GM19455 (cell line): ENCODE data around the gene KIR3DL2.
"Not testable (repeated sequence)": the region's sequence is repeated elsewhere in the genome, so short reads cannot be mapped to it uniquely, and the experiment has no call there.

ENCODE experiments used
- ATAC-seq: cut with Tn5 transposase; IDR thresholded peaks from one replicate; pipeline ENCODE4 v1.9.1; 2021; ENCODE audit not compliant: unreplicated experiment

Gene KIR3DL2

DNA sequence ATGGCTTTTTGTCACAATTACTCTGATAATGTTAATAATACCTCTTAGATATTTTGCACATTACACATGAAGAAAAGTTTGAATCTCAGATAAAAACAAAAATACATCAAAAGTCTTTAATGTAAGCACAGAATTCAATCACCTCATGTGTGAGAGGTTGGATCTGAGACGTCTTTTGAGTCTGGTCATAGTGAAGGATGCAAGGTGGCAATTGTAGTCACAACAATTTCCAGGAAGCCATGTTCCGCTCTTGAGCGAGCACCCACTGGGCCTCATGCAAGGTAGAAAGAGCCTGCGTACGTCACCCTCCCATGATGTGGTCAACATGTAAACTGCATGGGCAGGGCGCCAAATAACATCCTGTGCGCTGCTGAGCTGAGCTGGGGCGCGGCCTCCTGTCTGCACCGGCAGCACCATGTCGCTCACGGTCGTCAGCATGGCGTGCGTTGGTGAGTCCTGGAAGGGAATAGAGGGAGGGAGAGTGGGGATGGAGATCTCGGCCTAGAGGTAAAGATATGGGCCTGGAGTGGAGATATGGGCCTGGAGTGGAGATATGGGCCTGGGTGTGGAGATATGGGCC, at the start of gene KIR3DL2:
Gene KIR3DL2, plus strand, starts transcription at position 383 of the 580 bp plus-strand sequence. Its CDS starts 33 bp downstream, at position 416.
- not testable (repeated sequence) for ATAC-seq

DNA sequence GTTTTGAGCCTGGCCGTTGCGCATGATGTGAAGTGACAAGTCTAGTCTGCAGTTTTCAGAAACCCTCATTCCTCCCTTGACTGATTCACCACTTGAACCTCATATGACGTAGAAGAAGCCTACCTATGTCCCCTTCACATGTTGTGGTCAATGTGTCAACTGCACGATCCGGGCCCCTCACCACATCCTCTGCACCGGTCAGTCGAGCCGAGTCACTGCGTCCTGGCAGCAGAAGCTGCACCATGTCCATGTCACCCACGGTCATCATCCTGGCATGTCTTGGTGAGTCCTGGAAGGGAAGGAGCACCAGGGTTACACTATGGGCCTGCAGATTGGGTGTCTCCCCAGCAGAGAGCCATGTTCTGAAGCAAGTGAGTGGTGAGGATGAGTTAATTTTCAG, 46.8 kb upstream of the KIR3DL2 start, which contains the start of gene KIR2DL4:
Gene KIR2DL4, plus strand, starts transcription at position 201 of the 400 bp plus-strand sequence. Its CDS starts 42 bp downstream, at position 243.
- no peak for ATAC-seq

DNA sequence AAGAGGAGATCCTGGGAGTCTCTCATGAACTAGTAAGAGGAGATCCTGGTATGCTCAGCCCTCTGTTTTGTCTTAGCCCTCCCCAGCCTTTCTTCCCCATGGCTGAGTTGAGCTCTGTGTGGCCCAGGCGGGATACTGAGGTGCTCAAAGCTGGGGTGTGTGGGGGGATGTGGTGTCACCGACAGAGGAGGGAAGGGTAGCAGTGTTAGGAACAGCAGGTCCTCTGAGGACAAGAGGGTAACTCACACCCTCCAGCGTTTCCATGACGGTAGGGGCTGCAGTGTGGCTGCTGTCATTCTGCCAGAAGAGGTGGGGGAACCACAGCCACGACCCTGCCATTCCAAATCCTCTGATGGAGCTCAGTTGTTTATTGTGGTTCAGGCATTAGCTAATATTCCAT, 46.1 kb upstream of the KIR3DL2 start:
- no peak for ATAC-seq

DNA sequence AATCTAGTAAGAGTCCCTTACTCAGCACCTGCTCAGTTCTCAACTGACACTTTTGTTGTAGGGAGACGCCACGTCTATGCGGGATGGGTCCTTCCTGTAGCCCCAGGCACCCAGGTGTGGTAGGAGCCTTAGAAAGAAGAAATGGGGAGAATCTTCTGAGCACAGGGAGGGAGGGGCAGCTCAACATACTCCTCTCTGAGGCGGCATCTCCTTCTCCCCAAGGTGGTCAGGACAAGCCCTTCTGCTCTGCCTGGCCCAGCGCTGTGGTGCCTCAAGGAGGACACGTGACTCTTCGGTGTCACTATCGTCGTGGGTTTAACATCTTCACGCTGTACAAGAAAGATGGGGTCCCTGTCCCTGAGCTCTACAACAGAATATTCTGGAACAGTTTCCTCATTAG, 45.7 kb upstream of the KIR3DL2 start:
- no peak for ATAC-seq

DNA sequence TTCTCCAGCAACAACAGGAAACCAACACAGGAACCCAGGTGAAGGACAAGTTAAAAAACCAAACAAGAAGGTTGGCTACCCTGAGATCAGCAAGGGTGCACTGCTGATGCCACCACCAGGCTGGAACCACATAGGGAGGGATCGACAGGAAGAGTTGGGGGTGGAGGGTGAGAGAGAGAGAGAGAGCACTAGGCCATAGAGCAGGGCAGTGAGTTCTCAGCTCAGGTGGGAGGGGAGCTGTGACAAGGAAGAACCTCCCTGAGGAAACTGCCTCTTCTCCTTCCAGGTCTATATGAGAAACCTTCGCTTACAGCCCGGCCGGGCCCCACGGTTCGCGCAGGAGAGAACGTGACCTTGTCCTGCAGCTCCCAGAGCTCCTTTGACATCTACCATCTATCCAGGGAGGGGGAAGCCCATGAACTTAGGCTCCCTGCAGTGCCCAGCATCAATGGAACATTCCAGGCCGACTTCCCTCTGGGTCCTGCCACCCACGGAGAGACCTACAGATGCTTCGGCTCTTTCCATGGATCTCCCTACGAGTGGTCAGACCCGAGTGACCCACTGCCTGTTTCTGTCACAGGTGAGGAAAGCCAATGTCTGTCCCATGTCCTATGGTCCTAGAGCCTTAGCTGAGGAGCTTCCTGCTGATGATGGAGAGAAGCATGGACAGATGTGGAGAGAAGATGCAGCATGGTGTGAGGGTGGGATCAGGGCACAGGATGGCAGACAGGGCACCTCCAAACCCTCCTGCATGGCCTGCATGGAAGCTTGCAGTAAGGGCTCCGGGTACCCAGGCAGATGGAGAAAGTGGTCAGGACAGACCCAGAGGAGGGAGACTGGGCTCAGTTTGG, 44.4 kb upstream of the KIR3DL2 start:
- no peak for ATAC-seq

DNA sequence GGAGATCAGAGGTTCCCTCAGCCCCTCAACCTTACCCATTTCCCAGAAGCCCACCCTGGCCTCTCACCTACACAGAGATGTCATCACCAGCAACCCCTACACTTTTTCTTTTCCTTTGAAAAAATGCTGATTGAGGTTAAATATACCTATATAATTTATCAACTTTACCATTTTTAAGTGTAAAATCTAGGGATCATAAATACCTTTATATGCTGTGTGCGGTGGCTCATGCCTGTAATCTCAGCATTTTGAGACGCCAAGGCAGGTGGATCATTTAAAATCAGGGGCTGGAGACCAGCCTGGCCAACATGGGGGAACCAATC, 43.8 kb upstream of the KIR3DL2 start:
- no peak for ATAC-seq

DNA sequence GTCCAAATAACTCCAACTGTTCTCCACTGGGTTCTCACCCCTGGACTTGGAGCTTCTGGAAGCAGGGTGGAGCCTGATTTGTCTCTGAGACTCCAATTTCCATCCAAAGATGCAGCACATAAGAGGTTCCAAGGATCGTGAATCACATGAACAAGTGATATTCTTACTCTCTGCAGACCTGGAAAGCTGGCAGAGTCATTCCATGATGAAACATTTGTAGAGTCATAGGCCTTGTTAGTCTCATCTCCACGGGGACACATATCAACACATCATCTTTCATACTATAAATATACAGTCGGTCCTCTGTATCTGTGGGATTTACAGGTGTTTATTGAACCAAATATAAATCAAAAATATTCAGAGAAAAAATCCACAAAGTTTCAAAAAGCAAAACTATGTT, 35.7 kb upstream of the KIR3DL2 start:
- ATAC-seq, result not testable (repeated sequence)

DNA sequence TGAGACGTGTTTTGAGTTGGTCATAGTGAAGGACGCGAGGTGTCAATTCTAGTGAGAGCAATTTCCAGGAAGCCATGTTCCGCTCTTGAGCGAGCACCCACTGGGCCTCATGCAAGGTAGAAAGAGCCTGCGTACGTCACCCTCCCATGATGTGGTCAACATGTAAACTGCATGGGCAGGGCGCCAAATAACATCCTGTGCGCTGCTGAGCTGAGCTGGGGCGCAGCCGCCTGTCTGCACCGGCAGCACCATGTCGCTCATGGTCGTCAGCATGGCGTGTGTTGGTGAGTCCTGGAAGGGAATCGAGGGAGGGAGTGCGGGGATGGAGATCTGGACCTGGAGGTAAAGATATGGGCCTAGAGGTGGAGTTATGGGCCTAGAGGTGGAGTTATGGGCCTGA, 34.0 kb upstream of the KIR3DL2 start, which contains the start of gene KIR3DL1:
Gene KIR3DL1, plus strand, starts transcription at position 218 of the 400 bp plus-strand sequence.
- ATAC-seq, result not testable (repeated sequence)

DNA sequence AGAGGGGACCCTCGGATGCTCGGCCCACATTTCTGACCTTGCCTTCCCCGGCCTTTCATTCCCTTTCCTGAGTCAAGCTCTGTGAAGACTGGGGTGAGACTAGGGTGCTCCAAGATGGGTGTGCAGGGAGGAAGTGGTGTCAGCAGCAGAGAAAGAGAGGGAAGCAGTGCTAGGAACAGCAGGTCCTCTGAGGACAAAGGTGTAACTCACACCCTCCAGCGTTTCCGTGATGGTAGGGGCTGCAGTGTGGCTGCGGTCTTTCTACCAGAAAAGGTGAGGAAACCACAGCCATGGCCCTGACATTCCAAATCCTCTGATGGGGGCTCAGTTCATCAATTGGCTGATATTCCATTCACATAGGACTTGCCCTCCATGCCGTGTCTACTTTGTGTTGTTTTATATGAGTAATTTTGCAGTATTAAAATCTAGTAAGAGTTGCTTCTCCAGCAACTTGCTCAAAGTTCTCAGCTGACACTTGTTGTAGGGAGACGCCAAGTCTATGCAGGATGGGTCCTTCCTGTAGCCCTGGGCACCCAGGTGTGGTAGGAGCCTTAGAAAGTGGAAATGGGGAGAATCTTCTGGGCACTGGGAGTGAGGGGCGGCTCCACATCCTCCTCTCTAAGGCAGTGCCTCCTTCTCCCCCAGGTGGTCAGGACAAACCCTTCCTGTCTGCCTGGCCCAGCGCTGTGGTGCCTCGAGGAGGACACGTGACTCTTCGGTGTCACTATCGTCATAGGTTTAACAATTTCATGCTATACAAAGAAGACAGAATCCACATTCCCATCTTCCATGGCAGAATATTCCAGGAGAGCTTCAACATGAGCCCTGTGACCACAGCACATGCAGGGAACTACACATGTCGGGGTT, 32.3 kb upstream of the KIR3DL2 start:
- no peak for ATAC-seq

DNA sequence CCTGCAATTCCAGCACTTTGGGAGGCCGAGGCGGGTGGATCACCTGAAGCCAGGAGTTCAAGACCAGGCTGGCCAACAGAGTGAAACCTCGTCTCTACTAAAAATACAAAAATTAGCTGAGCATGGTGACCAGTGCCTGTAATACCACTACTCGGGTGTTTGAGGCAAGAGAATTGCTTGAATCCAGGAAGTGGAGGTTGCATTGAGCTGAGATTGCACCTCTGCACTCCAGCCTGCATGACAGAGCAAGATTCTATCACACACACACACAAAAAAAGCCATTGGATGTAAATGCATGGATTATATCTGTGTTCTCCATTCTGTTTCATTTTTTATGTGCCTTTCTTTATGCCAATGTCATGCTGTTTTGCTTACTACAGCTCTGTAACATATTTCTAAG, 25.8 kb upstream of the KIR3DL2 start:
- not testable (repeated sequence) for ATAC-seq

DNA sequence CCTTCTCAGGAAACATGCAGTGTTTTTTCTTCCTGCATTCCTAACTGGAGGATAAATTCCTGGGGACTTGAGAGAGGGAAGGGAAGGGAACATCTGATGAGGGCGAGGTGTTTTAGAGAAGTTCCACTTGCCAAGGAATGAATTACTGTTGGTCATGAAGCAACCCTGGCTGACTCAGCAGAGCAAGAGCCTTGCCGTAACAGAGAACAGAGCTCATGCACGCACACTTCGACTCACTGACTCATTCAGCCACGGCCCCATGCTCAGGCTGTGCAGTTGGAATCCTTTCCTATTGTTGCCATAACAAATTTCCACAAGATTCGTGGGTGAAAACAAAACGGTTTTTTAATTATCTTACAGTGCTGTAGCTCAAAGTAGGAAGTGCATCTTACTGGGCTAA, 24.9 kb upstream of the KIR3DL2 start:
- ATAC-seq, result not testable (repeated sequence)

DNA sequence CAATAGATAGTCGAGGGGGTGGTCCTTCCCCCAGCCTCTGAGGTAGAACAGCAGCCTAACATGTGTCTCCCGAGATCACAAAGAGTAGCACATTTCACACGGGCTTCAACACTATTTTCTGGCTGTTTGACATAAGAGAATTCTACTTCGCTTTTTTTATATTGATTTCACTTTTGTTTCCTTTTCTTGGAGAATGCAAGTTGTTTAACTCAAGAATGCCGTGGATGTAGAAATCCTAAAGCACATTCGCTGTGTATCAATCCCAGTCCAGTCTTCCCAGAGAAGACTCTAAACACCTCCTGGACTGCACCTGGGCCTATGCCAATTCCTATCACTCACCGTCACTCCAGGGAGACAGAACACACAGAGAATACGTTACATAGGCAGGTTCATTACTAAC, 22.2 kb upstream of the KIR3DL2 start:
- not testable (repeated sequence) for ATAC-seq

DNA sequence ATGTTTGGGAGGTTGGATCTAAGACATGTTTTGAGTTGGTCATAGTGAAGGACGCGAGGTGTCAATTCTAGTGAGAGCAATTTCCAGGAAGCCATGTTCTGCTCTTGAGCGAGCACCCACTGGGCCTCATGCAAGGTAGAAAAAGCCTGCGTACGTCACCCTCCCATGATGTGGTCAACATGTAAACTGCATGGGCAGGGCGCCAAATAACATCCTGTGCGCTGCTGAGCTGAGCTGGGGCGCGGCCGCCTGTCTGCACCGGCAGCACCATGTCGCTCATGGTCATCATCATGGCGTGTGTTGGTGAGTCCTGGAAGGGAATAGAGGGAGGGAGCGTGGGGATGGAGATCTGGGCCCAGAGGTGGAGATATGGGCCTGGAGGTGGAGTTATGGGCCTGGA, 17.7 kb upstream of the KIR3DL2 start, which contains the start of gene KIR2DS4:
Gene KIR2DS4, plus strand, starts transcription at position 181 of the 400 bp plus-strand sequence.
- ATAC-seq, result not testable (repeated sequence)

DNA sequence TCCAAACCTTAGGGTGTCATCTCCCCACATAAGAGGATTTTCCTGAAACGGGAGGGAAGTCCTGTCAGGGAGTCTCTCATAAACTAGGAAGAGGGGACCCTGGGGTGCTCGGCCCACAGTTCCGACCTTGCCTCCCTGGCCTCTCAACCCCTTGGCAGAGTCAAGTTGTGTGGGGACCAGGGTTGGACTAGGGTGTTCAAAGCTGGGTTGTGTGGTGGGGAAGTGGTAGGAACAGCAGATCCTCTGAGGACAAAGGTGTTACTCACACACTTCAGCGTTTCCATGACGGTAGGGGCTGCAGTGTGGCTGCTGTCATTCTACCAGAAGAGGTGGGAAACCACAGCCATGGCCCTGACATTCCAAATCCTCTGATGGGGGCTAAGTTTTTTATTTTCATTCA, 15.1 kb upstream of the KIR3DL2 start:
- ATAC-seq, result not testable (repeated sequence)

DNA sequence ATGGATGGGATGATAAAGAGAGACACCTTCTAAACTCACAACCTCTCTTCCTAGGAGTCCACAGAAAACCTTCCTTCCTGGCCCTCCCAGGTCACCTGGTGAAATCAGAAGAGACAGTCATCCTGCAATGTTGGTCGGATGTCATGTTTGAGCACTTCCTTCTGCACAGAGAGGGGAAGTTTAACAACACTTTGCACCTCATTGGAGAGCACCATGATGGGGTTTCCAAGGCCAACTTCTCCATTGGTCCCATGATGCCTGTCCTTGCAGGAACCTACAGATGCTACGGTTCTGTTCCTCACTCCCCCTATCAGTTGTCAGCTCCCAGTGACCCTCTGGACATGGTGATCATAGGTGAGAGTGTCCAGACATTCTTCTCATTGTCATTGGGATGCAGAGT, 12.7 kb upstream of the KIR3DL2 start:
- ATAC-seq, result not testable (repeated sequence)

DNA sequence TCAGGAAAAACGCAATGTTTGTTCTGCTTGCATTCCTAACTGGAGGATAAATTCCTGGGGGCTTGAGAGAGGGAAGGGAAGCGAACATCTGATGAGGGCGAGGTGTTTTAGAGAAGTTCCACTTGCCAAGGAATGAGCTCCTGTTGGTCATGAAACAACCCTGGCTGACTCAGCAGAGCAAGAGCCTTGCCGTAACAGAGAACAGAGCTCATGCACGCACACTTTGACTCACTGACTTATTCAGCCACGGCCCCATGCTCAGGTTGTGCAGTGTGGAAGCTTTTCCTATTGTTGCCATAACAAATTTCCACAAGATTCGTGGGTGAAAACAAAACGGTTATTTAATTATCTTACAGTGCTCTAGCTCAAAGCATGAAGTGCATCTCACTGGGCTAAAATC, 7.1 kb upstream of the KIR3DL2 start:
- not testable (repeated sequence) for ATAC-seq

DNA sequence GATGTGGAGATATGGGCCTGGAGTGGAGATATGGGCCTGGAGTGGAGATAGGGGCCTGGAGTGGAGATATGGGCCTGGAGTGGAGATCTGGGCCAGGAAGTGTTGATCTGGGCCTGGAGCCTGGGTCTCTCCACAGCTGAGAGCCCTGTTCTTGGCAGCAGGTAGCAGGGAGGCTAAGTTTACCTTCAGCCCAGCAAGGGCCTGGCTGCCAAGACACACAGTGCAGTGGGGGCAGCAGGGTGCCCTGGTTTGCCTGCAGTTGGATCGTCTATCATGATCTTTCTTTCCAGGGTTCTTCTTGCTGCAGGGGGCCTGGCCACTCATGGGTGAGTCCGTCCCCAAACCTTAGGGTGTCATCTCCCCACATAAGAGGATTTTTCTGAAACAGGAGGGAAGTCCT, 687 bp downstream of the KIR3DL2 start:
- ATAC-seq, result no peak

DNA sequence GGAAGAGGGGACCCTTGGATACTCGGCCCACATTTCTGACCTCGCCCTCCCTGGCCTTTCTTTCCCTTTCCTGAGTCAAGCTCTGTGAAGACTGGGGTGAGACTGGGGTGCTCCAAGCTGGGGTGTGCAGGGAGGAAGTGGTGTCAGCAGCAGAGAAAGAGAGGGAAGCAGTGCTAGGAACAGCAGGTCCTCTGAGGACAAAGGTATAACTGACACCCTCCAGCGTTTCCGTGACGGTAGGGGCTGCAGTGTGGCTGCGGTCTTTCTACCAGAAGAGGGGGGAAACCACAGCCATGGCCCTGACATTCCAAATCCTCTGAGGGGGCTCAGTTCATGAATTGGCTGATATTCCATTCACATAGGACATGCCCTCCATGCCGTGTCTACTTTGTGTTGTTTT, 1.1 kb downstream of the KIR3DL2 start:
- no peak for ATAC-seq

DNA sequence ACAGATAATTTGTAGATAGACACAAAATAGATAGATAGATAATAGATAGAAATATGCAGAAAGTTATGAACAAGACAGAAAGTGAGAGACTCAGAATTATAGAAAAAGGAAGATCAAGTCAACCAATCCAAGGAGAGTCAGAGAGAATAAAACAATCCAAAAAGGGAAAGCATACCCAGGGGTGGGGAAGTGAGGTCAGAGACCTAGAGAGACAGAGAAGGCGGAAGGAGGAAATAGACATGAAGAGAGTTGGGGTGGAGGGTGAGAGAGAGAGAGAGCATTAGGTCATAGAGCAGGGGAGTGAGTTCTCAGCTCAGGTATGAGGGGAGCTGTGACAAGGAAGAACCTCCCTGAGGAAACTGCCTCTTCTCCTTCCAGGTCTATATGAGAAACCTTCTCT, 5.0 kb downstream of the KIR3DL2 start:
- not testable (repeated sequence) for ATAC-seq

DNA sequence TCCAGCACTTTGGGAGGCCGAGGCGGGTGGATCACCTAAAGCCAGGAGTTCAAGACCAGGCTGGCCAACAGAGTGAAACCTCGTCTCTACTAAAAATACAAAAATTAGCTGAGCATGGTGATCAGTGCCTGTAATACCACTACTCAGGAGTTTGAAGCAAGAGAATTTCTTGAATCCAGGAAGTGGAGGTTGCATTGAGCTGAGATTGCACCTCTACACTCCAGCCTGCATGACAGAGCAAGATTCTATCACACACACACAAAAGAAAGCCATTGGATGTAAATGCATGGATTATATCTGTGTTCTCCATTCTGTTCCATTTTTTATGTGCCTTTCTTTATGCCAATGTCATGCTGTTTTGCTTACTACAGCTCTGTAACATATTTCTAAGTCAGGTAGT, 8.2 kb downstream of the KIR3DL2 start:
- not testable (repeated sequence) for ATAC-seq

DNA sequence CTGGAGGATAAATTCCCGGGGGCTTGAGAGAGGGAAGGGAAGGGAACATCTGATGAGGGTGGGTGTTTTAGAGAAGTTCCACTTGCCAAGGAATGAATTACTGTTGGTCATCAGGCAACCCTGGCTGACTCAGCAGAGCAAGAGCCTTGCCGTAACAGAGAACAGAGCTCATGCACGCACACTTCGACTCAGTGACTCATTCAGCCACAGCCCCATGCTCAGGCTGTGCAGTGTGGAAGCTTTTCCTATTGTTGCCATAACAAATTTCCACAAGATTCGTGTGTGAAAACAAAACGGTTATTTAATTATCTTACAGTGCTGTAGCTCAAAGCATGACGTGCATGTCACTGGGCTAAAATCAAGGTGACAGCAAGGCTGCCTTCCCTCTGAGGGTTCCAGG, 9.2 kb downstream of the KIR3DL2 start:
- ATAC-seq, result not testable (repeated sequence)
